Activated CD8-positive, alpha-beta T cell treated with anti-CD3 and anti-CD28 coated beads for 36 hours (primary cell): Measurements from ENCODE around the gene SPAG17. TPM values are rescaled to one million over a fixed set of nuclear protein-coding genes. Genes with fewer than 3 reads are reported as not detected.
A peak's percentile ranks its signal among the peaks of the same experiment; 100 is the strongest.

Source experiments
- ATAC-seq: fragments of 200-7000 bp; cut with Tn5 transposase; one replicate; pipeline ENCODE4 v1.10.0; 2021; ENCODE audit warnings: mild to moderate bottlenecking, moderate library complexity
- CTCF ChIA-PET: fragments of 350-600 bp; sonication (Branson Sonifier 250); formaldehyde crosslinking; loops from one replicate; lab custom pipeline; 2021; ENCODE audit warnings: antibody characterized with exemption; lab: Charles Lee
- POLR2A ChIA-PET: fragments of 350-600 bp; sonication (Branson Sonifier 250); formaldehyde crosslinking; loops from one replicate; lab custom pipeline; 2021; ENCODE audit warnings: antibody characterized with exemption; lab: Charles Lee
- DNase-seq: peaks from one replicate; pipeline ENCODE4 v3.0.0-alpha.2; 2020
- H3K27ac Mint-ChIP-seq: one replicate; pipeline ENCODE4 v1.8.0; 2021; ENCODE audit warnings: mild to moderate bottlenecking, mixed read lengths
- H3K27me3 Mint-ChIP-seq: one replicate; pipeline ENCODE4 v1.8.0; 2021; ENCODE audit warnings: mixed read lengths
- H3K36me3 Mint-ChIP-seq: one replicate; pipeline ENCODE4 v1.8.0; 2021; ENCODE audit warnings: low read depth, mixed read lengths
- H3K4me1 Mint-ChIP-seq: one replicate; pipeline ENCODE4 v1.8.0; 2021; ENCODE audit warnings: low read depth, mixed read lengths
- H3K4me3 Mint-ChIP-seq: one replicate; pipeline ENCODE4 v1.8.0; 2021; ENCODE audit warnings: mild to moderate bottlenecking, moderate library complexity, mixed read lengths
- H3K9me3 Mint-ChIP-seq: one replicate; pipeline ENCODE4 v1.8.0; 2021; ENCODE audit warnings: mixed read lengths
- intact Hi-C: fragments of 100-400 bp; cut with micrococcal nuclease; formaldehyde crosslinking; loops from one replicate; pipeline ENCODE4 v1.10.0; 2022
- total RNA-seq, 2 experiments: library from RNA; stranded (reverse); gene quantifications; one replicate each; pipeline ENCODE4 v1.2.3, GENCODE V29; 2021
- TF ChIP-seq, protein P1 (sequence below): fragments of 200-600 bp; IDR thresholded peaks from one replicate; pipeline ENCODE4 v1.8.0; 2022; ENCODE audit warnings: antibody characterized with exemption, mild to moderate bottlenecking

The SPAG17 gene
- total RNA-seq, 2 experiments from 2014 or later, result not detected

DNA sequence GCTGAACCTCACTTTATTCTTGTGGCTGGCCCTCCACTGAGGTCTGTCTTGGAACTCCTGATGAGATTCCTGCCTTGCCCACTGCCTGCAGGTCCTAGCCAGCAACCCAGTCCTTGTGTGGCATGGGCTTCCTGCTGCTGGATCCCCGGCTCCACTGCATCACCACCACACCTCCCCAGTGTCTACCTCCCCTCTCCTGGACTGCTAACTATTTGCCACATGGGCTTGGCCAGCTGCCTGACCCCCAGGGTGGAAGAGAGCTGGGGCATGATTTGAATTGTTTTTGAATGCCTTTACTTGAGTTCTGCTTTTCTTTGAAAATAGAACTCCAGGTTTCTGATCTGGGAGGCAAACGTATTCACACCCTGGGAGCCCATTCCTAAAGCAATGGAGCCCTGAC is 41.2 kb downstream of the SPAG17 start:
- Mint-ChIP-seq H3K27me3 (peaks cover 5% of the 10 kb centered on the region), H3K9me3 (no peaks in the 10 kb centered on the region), H3K27ac (no peak overlapping the region), H3K4me1 (no peaks in the 10 kb centered on the region), H3K36me3 (no peaks in the 10 kb centered on the region), H3K4me3 (no peak overlapping the region)
- ATAC-seq (no peak), DNase-seq (no peak)
- ChIA-PET CTCF (interaction anchor here (1.0 kb wide), 1 partner anchor 50 kb away, joined by 3 read pairs; no protein-coding TSS in a partner anchor), POLR2A (no interaction called here)
- intact Hi-C loops, result no loop called here
- TF ChIP-seq, protein P1, sequence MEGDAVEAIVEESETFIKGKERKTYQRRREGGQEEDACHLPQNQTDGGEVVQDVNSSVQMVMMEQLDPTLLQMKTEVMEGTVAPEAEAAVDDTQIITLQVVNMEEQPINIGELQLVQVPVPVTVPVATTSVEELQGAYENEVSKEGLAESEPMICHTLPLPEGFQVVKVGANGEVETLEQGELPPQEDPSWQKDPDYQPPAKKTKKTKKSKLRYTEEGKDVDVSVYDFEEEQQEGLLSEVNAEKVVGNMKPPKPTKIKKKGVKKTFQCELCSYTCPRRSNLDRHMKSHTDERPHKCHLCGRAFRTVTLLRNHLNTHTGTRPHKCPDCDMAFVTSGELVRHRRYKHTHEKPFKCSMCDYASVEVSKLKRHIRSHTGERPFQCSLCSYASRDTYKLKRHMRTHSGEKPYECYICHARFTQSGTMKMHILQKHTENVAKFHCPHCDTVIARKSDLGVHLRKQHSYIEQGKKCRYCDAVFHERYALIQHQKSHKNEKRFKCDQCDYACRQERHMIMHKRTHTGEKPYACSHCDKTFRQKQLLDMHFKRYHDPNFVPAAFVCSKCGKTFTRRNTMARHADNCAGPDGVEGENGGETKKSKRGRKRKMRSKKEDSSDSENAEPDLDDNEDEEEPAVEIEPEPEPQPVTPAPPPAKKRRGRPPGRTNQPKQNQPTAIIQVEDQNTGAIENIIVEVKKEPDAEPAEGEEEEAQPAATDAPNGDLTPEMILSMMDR, result no peak

- Mint-ChIP-seq H3K27me3 (peaks cover 5% of the 10 kb centered on the region), H3K36me3 (no peaks in the 10 kb centered on the region), H3K4me1 (no peaks in the 10 kb centered on the region), H3K9me3 (no peaks in the 10 kb centered on the region), H3K27ac (no peak overlapping the region), H3K4me3 (no peak overlapping the region)
- DNase-seq (no peak), ATAC-seq (no peak)
- POLR2A ChIA-PET, result no interaction called here
- CTCF ChIA-PET, result no interaction called here
- intact Hi-C loops, result no loop called here
- TF ChIP-seq, protein P1, result no peak
These were observed 41.9 kb downstream of the SPAG17 start for GRCh38 chr1:118143121-118143520.

DNA sequence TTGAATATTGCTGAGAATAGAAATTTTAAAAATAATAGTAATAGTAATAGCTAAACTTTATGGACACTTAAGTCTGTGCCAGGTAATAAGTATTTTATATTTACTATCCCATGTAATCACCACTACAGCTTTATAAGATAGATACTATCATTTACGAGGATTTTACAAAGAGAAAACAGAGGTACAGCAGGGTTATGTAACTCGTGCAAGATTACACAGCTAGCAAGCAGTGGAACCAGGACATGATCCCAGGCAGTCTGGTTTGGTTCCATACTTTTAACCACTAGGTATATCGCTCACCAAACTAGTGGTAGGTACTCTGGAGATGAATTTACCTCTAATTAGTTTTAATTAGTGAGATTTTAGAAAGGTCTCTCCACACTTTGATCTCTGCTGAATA is 42.5 kb downstream of the SPAG17 start:
- ChIA-PET CTCF (no interaction called here), POLR2A (no interaction called here)
- Mint-ChIP-seq H3K27me3 (peaks cover 5% of the 10 kb centered on the region), H3K4me1 (no peaks in the 10 kb centered on the region), H3K36me3 (no peaks in the 10 kb centered on the region), H3K27ac (no peak overlapping the region), H3K4me3 (no peak overlapping the region), H3K9me3 (no peaks in the 10 kb centered on the region)
- DNase-seq (no peak), ATAC-seq (no peak)
- TF ChIP-seq, protein P1, result no peak
- intact Hi-C loops, result no loop called here

- DNase-seq, result no peak
- H3K27ac Mint-ChIP-seq, result no peak overlapping the region
- ChIA-PET POLR2A (no interaction called here), CTCF (no interaction called here)
- TF ChIP-seq, protein P1, result no peak
- H3K27me3 Mint-ChIP-seq, result peaks cover 13% of the 10 kb centered on the region
- intact Hi-C loops, result no loop called here
- no peak for ATAC-seq
- H3K9me3 Mint-ChIP-seq, result no peaks in the 10 kb centered on the region
- H3K36me3 Mint-ChIP-seq, result no peaks in the 10 kb centered on the region
- H3K4me1 Mint-ChIP-seq, result peaks cover 10% of the 10 kb centered on the region
- H3K4me3 Mint-ChIP-seq, result no peak overlapping the region
These were observed 47.1 kb downstream of the SPAG17 start for GRCh38 chr1:118137900-118138299.

DNA sequence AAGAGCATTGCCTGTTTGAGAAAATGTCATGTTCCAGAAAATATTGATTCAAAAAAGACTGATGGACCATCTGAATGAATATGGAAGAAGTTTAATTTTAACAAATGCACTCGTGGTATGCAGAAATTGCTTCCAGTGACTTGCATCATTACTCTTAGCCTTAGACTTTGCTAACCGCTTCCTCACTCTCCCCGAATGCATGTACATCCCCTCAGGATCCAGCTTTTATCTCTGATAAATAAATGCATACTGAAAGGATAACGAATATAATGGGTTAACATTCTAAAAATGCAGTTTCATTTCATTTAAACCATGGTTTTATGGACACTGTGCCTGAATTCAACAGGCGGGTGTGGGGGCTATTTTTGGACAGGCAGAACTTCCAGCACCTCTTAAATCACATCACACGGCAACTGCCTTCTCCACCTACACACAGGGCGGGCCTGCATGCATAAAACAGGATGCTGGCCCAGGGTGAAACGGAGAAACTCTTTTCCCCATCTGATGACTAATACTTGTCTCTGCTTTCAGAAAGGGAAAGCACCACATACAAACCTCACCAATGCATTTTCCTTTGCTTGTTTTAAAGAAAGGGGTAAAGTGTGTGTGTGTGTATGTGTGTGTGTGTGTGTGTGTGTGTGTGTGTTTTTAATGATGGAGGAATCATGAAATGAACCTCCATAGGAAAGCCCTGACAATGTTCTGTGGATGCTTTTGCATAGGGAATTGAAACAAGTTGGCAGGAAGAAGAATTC is 48.7 kb downstream of the SPAG17 start:
- ATAC-seq (peak; percentile 99), DNase-seq (peak; percentile 76)
- Mint-ChIP-seq H3K27me3 (peaks cover 16% of the 10 kb centered on the region), H3K4me1 (peaks cover 10% of the 10 kb centered on the region), H3K36me3 (no peaks in the 10 kb centered on the region), H3K27ac (no peak overlapping the region), H3K9me3 (no peaks in the 10 kb centered on the region), H3K4me3 (no peak overlapping the region)
- TF ChIP-seq, protein P1, result no peak
- CTCF ChIA-PET, result no interaction called here
- POLR2A ChIA-PET, result interaction anchor here (0.7 kb wide), 1 partner anchor 991 kb away, joined by 3 read pairs; no protein-coding TSS in a partner anchor
- intact Hi-C loops, result no loop called here
